GM18507 (cell line): Measurements from ENCODE around the gene PALLD.
A peak's percentile ranks its signal among the peaks of the same experiment; 100 is the strongest.

Experiments
- DNase-seq: peaks from one replicate; pipeline ENCODE4 v3.0.0; 2011; ENCODE audit warnings: low read depth; ENCODE audit not compliant: insufficient read length; ENCODE audit errors: extremely low spot score
- FAIRE-seq: peaks from 2 replicates; lab custom pipeline; 2011; peaks lifted over from hg19 to GRCh38; lab: Jason Lieb, UNC

Gene PALLD

DNA sequence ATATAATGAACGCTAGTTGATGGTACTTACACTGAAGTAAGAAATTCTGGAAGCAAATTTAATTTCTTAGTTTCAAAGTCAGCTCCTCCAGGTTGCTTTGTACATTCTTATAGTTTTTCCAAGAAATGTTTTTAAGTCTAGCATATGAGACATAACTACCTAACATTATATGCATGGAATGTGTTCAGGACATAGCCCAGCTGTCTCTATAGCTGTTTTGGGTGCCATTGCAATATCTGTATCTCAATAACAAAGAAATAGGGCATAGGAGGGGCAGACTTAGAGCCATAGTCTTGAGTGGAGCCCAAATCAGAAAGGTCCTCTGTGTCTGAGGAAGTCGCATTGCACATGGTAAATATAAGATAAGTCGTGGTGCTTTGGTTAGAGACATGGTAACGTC is 369.8 kb downstream of the PALLD start:
- DNase-seq: no peak
- FAIRE-seq: no peak

DNA sequence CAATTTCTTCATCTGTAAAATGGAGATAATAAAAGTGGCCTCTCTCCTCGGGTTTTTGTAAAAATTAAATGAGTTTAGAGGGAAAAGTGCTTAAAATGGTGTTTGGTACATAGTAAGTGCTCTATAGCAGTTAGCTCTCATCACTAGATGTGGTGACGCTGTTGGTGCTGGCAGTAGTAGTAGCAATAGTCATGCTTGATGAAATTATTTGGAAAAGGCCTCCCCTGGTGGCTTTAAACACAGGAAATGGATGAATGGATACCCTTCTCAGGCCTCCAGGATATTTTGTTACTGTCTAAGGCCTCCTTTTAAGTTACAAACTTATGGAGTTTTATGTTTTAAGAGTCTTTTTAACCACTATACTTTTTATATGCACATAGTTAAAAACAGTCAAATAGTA is 370.3 kb downstream of the PALLD start:
- FAIRE-seq (no peak), DNase-seq (no peak)

DNA sequence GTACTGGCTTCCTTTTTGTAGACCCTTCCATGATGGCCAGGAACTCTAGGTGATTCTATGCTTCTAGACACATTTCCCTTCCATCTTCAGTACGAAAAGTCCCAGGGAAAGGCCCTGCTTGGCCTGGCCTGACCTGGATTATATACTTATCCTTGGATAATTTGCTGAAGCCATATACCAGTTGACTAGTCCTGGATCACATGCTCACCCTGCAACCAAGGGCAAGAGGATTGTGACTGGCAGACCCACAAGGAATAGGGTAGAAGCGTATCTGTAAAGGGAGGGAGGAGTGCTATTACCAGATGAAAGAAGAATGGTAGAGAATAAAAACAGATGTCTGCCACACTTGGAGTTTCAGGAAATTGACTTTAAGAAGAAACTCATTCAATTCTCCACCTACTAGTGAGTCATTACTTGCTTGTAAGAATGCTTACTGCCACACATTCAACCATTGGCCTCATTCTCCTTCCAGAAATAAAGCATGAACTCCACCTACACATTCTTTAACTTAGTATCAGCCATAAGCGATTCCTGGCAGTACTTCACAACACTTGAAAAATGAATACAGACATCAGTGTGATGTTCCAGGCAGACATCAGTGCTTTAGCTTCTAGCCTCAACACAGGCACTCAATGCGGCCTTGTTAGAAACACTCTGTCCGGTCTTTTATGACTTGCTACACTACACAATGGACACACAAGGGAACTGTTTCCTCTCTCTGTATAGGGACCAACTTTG is 371.4 kb downstream of the PALLD start:
- FAIRE-seq: no peak

DNA sequence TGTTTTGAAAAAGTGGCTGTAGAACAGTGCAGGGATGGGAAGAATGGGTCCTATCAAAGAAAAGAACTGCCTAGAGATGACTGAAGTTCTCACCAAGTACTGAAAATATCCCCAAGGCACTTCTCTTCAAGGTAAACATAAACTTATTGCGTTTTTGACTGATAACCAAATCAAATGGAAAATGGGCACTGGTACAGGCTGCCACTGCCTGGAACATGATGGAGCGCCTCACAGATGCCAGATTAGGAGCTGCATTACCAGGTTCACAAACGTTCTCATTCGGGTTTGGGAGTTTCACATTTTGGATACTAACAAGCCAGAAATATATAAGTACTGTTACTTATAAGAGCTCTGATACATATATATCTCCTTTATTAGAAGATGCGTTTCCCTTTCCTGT is 371.9 kb downstream of the PALLD start:
- FAIRE-seq: no peak

More for the DNA sequence above, 371.4 kb downstream of the PALLD start:
- DNase-seq: no peak

DNA sequence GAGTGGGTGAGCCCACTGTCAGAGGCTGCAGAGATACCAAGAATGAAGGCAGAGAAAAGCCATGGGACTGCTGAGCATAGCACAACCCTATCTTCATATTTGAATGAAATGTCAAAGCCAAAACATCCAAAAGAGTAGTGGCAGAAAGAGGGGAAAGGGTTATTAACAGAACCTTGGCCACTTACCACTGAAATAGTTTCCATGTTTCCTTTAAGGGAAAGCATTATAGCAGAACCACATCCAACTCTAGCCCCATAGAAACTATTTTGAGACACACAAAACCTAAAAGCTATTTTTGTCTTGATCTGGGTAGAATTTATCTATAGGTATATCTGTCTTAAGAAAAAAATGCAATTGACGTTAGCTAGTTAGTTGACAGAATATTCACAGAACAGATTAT is 373.2 kb downstream of the PALLD start:
- DNase-seq (no peak), FAIRE-seq (no peak)

More for the DNA sequence above, 371.9 kb downstream of the PALLD start:
- DNase-seq: no peak

DNA sequence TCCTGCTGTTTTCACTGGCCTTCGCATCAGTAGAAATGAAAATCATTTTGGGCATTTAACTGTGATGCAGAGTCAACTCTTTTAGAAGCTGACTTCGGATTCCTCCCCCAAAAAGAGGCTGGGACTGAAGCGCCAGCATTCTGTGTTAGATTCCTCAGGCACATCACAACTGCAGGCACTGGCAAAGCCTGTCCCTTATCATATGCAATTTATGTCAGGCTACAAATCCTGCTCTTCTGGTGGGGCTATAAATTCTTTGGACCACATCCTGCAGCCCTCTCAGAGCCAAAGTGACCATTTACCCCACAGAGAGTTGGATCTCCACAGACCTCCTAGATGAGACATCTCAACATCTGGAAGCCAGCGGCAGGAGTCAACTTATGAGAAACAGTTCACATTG is 374.8 kb downstream of the PALLD start:
- FAIRE-seq: no peak
- no peak for DNase-seq

DNA sequence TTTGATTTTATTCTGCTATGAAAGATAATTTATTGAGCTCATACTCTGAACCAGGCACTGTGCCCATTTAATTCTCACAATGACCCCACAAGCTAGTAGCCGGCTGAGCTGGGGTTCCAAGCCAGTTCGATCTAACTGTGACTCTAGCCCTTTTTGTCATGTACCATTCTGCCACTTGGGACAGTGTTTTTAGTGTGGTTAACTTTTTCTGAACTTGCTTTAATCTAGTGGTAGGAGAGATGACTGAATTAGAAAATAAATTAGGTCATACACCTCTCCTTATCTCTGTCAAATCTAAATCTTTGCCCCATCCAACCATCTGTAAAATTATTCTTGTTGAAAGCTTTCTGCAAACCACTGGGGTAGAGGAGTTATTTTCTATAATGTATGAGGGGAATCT is 377.2 kb downstream of the PALLD start:
- DNase-seq (no peak), FAIRE-seq (no peak)

DNA sequence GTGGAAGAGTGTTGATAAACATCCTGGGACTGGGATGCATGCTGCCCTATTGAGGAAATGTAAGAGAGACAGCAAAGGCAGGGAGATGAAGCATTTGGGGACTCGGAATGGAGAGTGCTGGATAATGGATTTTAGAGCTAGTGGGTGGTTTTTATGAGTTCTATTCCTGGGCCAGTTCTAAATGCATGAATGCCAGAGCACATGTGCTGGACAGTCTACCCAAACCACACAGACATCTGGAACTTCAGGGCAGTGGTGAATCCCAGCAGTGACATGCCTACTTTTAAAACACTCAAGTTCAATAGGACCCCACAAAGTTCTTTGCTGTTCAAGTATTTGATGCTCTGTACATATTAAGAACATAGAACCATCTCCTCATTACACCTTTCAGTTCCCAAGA is 379.3 kb downstream of the PALLD start:
- no peak for FAIRE-seq

DNA sequence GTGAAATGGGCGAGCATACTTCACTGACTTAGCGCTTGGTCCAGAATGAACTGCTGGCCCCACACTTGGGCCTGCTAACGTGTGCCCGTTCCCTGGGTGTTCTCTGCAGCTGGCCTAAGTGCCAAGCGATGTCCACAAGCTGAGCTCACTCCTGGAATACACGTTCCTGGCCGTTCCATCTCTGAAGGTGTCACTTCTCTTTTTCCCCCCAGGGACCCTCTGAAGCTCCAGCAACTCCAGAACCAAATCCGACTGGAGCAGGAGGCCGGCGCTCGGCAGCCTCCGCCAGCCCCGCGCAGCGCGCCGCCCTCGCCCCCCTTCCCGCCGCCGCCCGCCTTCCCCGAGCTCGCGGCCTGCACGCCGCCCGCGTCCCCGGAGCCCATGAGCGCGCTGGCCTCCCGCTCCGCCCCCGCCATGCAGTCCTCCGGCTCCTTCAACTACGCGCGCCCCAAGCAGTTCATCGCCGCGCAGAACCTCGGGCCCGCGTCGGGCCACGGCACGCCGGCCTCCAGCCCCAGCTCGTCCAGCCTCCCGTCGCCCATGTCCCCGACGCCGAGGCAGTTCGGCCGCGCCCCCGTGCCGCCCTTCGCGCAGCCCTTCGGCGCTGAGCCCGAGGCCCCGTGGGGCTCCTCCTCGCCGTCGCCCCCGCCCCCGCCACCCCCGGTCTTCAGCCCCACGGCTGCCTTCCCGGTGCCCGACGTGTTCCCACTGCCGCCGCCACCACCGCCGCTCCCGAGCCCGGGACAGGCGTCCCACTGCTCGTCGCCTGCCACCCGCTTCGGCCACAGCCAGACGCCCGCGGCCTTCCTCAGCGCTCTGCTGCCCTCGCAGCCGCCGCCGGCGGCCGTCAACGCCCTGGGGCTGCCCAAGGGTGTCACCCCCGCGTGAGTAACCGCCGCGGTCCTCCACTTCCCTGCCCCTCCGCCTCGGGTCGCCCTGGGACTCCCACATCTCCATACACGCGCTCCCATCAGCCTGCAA is 380.9 kb downstream of the PALLD start:
- no peak for DNase-seq
- FAIRE-seq: no peak

More for the DNA sequence above, 379.3 kb downstream of the PALLD start:
- no peak for DNase-seq

DNA sequence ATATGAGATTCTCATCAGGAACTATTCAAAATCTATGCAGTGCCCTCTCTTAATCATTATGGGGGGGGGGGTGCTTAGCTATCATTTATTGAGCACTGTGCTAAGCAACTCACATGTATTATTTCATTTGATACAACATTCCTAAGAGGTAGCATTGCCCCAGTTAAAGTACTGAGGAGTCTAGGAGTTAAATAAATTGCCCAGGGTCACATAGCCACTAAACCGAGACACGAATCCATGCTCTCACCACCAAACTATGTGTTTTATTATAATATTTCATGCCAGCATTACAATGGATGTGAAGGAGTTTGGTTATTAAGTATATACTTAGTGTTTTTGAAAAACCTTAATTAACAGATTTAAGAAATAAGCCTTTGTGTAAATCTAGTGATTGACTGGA is 381.8 kb downstream of the PALLD start:
- no peak for DNase-seq
- no peak for FAIRE-seq

DNA sequence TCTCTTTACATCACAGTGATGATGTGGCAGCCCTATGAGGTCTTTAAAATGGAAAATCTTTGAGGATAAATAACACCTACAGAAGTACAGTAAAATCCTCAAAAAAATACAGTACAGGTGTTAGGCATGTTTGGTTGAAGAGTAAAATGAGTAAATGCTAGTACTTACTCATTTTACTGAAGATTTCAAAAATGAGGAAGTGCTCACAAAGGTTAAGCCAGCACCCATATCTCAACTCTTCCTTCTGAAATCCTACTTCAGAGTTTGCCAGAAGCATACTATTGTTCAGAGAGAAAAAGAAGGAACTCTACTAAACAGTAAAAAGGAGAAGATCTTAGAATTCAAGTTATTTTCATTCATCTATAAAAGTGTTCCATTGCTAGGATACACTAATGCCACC is 382.3 kb downstream of the PALLD start:
- peak; percentile 55 for FAIRE-seq
- no peak for DNase-seq

DNA sequence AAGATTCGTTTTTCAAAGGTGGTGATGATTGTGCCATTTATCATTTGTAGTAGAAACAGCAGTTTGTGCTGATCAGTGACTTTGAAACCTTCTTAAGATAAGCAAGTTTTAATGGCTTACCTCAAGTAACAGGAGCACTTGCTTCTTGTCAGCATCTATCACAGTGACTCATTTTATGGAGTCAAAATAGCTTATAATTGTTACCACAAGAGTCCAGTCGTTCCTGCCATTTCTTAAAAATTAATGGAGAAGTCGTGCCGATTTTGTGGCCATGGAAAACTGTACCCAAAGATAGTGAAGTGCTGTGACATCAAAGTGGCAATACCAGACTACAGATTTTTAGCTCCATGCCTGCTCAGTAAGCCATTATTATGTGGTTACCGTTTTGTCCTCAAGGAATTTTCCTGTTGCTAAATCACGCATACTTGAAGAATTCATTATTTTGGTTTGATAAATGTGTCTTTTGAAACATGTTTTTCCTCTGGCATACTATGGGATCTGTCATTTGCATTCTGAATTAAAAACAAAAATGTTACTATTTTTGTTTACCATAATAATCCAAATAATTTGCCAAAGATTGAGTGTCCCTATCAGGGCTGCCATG is 383.3 kb downstream of the PALLD start:
- DNase-seq (no peak), FAIRE-seq (no peak)

DNA sequence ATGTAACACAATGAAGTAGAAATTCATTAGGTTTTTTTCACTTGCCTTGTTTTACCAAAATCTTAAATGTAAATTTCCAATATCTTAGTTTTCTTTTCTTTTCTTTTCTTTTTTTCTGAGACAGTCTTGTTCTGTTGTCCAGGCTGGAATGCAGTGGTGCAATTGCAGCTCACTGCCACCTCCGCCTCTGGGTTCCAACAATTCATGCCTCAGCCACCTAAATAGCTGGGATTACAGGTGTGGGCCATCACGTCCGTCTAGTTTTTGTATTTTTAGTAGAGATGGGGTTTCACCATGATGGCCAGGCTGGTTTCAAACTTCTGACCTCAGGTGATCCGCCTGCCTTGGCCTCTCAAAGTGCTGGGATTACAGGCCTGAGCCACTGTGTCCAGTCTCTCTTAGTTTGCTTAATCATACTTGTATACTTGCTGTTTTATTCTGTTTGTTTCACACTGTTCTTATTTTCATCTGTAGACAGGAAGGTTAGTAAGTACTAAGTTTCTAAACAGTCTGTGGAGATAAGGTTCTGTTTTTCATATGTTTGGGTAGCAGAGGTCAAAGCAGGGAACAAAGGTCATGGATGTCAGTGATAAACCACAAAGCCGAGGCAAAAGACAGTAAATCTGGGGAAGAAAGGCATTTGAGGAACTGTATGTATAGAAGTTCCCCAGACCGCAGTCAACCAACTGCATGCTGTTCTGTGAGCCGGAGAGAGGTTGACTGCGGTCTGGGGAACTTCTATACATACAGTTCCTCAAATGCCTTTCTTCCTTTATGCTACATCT is 384.2 kb downstream of the PALLD start:
- DNase-seq (no peak), FAIRE-seq (peak; percentile 79)

DNA sequence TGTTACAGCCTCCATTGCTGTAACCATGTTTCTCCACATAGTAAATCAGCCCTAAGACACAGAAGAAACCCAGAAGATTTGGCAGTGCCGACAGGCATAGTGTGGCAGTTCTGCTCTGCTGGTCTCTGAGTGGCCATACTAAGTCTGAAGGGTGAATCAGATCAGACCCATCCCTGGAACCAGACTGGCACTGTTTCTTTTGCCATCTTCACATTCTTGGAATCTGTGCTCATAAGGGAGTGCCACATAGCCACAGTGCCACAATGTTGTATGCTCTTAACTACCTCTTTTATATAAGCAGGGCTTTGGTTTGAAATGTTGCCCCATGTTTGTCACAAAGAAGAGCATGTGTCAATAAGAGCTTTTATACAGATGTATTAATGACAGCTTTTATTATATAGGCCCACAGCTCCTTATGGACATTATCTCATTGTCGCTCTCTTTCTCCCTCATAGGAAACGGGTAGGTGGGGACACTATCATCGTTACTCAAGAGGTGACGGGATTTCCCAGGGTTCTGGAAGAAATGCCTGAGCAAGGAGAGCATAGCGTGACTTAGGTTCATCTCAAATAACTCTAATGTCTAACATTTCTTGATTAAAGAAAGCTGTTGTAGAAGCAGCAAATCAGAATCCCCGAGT is 385.0 kb downstream of the PALLD start:
- DNase-seq (no peak), FAIRE-seq (no peak)

DNA sequence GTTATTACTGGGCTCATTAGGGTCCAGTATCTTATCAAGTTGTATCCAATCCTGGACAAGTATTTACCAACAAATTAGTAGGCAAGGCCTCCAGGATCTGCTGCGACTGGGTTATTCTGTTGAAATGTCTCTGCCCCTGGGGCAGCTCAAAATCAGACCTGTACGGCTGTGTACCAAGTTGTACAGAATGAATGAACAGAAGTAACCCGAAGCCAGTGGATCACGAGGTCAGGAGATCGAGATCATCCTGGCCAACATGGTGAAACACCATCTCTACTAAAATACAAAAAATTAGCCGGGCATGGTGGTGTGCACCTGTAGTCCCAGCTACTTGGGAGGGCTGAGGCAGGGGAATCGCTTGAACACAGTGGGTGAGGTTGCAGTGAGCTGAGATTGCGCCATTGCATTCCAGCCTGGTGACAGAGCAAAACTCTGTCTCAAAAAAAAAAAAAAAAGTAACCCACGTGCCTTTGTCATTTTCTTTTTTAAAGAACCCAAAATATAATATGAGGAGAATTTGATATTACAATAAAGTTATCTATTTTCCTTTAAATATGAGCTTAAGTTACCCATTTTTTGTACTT is 385.9 kb downstream of the PALLD start:
- FAIRE-seq (no peak), DNase-seq (no peak)

DNA sequence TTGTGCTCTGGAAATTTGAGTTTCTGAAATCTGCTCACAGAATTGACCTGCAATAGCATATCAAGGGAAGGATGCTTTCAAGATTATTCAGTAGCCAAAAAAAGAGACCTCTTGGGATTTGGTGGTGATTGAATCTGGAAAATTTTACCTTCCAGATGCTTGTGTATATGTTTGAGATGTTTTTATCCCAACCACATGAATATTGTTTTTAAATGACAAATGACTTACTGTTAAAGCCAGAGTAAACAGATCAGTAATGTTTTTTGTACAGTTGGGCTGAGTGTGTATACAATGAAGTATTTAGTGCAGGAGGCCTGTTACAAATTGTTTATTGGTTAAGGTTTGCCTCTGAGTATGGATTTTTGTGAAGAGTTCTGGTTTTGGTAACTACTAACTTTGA is 386.7 kb downstream of the PALLD start:
- FAIRE-seq: no peak
- no peak for DNase-seq

DNA sequence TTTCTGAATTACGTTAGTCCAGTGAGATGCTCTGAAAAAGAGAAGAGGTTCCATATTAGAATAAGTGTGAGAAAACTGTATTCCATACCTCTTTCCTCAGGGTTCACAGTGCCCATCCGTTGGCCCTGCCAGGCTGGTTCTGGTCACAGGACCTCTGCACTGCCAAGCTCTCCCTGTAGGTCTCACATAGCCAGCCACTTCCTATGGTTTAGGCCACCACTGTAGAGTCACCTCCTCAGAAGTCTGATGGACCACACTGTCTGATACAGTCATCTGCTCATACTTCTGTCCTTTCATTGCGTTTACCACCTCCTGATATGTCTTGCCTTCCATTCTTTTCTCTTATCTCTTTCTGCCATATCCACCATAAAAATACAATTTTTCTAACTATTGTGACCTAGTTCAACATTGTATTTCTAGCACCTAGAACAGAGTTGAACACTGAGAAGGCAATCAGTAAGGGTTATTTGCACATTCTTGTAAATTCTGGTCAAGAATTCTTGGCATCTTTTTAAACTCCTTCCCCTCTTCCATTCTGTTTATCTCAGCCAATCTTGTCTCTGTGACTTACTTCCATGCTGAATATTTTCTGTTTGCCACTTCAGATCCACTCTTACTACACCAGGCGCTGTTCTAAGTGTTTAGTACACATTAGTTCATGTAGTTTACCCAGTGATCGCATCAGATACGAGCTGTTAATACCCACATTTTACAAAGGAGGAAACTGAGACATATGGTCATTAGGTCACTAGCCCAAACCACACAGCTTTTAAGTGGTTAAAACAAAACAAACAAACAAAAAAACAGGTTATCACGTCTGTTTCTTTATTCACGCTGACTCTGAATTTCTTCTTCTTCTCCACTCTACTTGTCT is 387.6 kb downstream of the PALLD start:
- no peak for DNase-seq
- FAIRE-seq: no peak

DNA sequence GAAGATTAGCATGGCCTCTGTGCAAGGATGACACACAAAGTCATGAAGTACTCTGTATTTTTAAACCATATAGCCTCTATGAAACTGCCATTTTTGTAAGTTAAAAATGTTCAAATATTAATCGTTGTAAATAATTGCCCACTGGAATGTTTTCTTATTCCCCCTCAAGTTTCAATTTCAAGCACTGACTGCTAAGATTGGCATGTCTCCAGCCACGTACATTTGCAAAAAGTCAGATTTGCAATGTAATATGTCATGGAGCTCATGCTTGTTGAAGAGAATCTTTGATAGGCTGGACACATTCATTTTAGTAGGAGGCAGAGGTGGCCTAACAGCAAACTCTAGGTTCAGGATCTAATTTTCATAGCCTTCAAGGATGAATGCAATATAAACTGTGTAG is 388.5 kb downstream of the PALLD start:
- FAIRE-seq (no peak), DNase-seq (no peak)
